ENCODE results near the gene TMEM106C. TPM values are rescaled to one million over a fixed set of nuclear protein-coding genes. Genes with fewer than 3 reads are reported as not detected.

The TMEM106C gene
- total RNA-seq, 4 donors from 2014 or later, result 52.9 to 112 (median 79.1) TPM

DNA sequence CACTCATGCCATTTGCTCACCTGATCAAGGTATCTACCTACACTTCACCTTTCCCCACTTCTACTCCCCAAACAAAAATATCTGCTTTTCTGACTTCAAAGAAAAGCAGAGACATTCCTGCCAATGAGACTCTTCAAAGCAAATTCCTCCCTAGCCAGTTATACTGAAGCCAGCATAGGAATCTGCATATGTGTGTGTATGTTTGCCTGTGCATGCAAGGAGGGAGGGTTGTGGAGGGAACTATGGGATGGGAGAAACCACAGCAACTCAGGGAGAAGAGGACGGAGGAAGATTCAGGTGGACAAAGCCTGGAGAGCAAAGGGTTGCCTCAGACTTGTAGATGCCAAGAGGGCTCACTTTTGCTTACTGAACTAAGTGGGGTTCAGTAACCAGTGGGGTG is 32.2 kb upstream of the TMEM106C start:
- H3K4me3 ChIP-seq (replicated peaks in 1 of 3), result no peak overlapping the region
- no peaks in the 10 kb centered on the region for H3K36me3 ChIP-seq
- TF ChIP-seq POLR2A (IDR thresholded peaks at IDR 0.05) (no peak), CTCF (IDR thresholded peaks at IDR 0.05) (no peak)
- H3K9me3 ChIP-seq, result no peaks in the 10 kb centered on the region
- intact Hi-C loops (cut with DNase I), result no loop called here
- no peaks in the 10 kb centered on the region for H3K27me3 ChIP-seq
- H3K4me1 ChIP-seq, result no peaks in the 10 kb centered on the region
- no peak overlapping the region for H3K27ac ChIP-seq
- DNase-seq, result no peak
- WGBS, 2 donors, result 44 to 71% methylated on average over 1 of the region's 1 CpG

DNA sequence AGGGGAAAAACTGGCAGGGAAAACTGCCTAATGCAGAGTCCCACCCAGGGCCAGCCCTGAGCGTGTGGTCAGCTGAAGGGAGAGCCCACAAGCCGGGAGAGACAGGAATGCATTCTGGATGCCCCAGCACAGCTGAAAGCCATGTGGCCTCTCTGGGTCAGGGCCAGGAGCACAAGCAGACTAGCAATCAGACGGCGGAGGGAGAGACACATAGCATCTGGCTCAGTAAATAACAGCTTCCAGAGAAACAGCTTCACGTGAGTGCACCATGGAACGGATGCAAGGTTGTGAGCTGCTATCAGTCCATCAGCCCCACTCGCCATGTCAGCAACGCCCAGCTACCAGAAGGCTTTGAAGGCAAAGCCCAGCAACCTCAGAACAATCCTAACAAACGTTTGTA is 28.2 kb upstream of the TMEM106C start:
- intact Hi-C loops (cut with DNase I), result no loop called here
- no peak for TF ChIP-seq POLR2A (IDR thresholded peaks at IDR 0.05)
- no peak for TF ChIP-seq CTCF (IDR thresholded peaks at IDR 0.05)
- Histone ChIP-seq H3K36me3 (no peaks in the 10 kb centered on the region), H3K4me1 (no peaks in the 10 kb centered on the region), H3K9me3 (no peaks in the 10 kb centered on the region), H3K27ac (no peak overlapping the region), H3K4me3 (replicated peaks in 1 of 3) (no peak overlapping the region), H3K27me3 (no peaks in the 10 kb centered on the region)
- no peak for DNase-seq
- 60 to 68% methylated on average over 9 of the region's 9 CpGs for WGBS, 2 donors

GRCh38 chr12:47938093-47938492 is 25.3 kb upstream of the TMEM106C start:
- H3K36me3 ChIP-seq, result no peaks in the 10 kb centered on the region
- H3K4me3 ChIP-seq (replicated peaks in 1 of 3), result no peak overlapping the region
- H3K4me1 ChIP-seq, result peaks cover 0 to 11% of the 10 kb centered on the region in 2 donors
- no peak overlapping the region for H3K27ac ChIP-seq
- intact Hi-C loops (cut with DNase I), result no loop called here
- no peaks in the 10 kb centered on the region for H3K27me3 ChIP-seq
- WGBS, 2 donors, result 96 to 100% methylated on average over 1 of the region's 1 CpG
- no peak for DNase-seq
- no peaks in the 10 kb centered on the region for H3K9me3 ChIP-seq
- TF ChIP-seq CTCF (IDR thresholded peaks at IDR 0.05), result no peak

- Histone ChIP-seq H3K27ac (no peak overlapping the region), H3K4me3 (replicated peaks in 1 of 3) (no peak overlapping the region), H3K9me3 (no peaks in the 10 kb centered on the region), H3K36me3 (no peaks in the 10 kb centered on the region), H3K27me3 (no peaks in the 10 kb centered on the region), H3K4me1 (peaks cover 0 to 11% of the 10 kb centered on the region in 2 donors)
- WGBS, 2 donors, result 88 to 100% methylated on average over 3 to 4 of the region's 4 CpGs
- intact Hi-C loops (cut with DNase I), result no loop called here
- no peak for TF ChIP-seq POLR2A (IDR thresholded peaks at IDR 0.05)
- TF ChIP-seq CTCF (IDR thresholded peaks at IDR 0.05), result no peak
- DNase-seq, result no peak
Measured at GRCh38 chr12:47938594-47938993, 24.8 kb upstream of the TMEM106C start.

GRCh38 chr12:47939009-47939601 is 24.3 kb upstream of the TMEM106C start:
- Histone ChIP-seq H3K27me3 (no peaks in the 10 kb centered on the region), H3K36me3 (no peaks in the 10 kb centered on the region), H3K9me3 (no peaks in the 10 kb centered on the region), H3K4me3 (replicated peaks in 1 of 3) (no peak overlapping the region), H3K27ac (no peak overlapping the region), H3K4me1 (peaks cover 0 to 11% of the 10 kb centered on the region in 2 donors)
- no peak for TF ChIP-seq POLR2A (IDR thresholded peaks at IDR 0.05)
- no peak for TF ChIP-seq CTCF (IDR thresholded peaks at IDR 0.05)
- intact Hi-C loops (cut with DNase I), result no loop called here
- 77 to 82% methylated on average over 6 of the region's 6 CpGs for WGBS, 2 donors
- peak; percentile 28 to 36 for DNase-seq

Data from thyroid gland (tissue), 4 donors.